Stimulated activated CD4-positive, alpha-beta T cell treated with anti-CD3 and anti-CD28 coated beads, Interleukin-2, amount 100 ng/mL, for 24 hours (primary cell): ENCODE measurements around the gene DLGAP1.
"Not testable (repeated sequence)": the region's sequence is repeated elsewhere in the genome, so short reads cannot be mapped to it uniquely, and the experiment has no call there.

ENCODE experiments used
- DNase-seq, 2 donors: peaks; one replicate each; pipeline ENCODE4 v3.0.0-alpha.2; 2020

Gene DLGAP1

DNA sequence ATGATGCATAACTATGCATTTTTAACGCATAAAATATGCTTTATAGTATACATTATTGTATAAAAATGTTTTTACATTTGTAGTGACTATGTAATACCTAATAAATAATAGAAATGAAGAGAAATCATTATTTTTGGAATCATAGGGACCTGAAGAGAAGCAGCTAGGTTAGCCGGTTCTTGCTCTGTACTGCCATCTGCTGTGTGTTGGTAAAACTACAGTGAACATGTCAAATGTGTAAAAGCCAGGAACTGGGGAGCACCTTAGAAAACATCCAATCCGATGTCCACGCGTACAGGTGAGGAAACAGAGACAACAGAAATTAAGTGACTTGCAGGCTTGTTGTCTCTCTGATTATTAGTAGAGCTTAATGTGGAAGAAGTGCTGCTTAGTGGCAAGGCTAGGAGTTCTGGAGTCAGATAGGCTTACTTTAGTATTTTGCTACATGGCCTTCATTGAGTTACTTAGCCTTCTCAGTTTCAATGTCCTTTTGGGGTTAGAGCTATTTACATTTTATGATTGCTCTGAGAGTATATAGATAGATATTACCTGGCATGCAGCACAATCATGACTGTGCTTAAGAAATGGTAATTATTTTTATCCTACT, 386.5 kb downstream of the DLGAP1 start:
- peak; percentile 15 to 41 for DNase-seq

DNA sequence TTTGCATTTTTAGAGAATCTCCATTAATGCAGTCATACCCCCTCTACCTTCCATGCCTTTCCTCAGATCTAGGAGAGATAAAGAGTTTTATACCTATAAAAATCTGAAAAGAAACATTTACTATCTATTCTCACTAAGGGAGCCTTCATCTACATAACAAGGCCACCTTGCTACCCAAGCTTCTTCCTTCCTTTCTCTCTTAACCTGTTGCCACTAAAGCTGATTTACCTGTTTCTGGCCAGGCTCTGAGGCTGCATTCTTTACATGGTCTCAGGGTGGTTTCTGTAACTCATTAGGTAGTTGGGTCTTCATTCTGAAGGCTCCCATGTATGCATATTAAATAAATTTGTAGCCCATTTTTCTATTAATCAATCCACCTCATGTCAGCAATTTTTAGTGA, 391.6 kb downstream of the DLGAP1 start:
- DNase-seq, result no peak

DNA sequence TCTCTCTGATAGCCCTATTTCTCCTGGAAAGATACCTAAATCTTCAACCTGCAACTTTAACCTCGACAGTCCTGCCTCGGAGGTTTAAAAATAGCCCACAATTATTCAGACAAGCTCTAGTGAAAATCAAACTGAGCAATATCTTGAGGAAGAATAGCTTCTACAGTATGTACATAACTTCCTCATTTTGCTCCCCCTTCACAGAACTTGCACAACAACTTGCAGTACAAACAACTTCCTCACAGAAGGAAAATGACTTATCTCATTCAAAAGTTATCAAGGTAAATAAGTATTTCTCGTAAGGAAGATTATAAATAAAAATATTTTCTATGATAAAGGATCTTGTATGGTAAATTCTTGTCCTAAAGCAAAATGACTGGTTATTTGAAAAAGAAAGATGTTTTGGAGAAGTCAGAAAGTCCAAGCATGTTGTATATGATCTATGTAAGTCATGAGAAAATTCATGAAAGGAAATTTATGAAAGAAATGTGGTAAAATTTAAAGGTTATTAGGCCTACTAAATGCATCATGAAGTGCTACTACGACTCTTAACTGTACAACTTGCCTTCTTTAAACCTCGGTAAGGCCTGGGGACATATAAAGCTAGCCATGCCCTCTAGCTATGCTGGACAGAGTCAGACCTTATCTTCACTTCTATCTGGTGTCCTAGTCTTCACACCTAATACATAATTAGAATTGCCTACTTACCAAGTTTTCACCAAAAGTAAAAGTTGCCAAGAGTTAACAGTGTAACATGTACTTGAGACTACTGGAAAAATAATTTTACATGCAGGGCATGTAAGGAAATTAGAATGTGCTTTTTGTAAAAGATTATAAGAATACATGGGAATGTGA, 394.5 kb downstream of the DLGAP1 start:
- no peak for DNase-seq

DNA sequence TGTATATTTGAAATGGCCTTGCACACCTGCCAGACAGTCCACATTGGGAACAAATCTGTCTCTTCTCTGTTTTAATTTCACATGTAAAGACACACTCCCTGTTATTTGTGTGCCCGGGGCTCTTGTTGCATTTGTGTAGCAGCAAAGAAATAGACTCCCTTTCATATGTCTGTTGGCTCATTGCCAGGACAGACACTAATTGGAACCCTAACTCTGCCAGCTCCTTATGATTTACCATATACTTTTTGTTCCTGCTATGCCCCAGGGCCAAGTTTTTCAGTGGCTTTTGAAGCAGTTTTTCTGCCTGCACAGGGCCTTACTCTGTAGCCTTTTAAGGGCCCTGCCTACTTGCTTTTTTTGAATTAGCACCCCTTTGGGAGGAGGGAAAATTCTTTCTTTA, 396.9 kb downstream of the DLGAP1 start:
- DNase-seq, result no peak

DNA sequence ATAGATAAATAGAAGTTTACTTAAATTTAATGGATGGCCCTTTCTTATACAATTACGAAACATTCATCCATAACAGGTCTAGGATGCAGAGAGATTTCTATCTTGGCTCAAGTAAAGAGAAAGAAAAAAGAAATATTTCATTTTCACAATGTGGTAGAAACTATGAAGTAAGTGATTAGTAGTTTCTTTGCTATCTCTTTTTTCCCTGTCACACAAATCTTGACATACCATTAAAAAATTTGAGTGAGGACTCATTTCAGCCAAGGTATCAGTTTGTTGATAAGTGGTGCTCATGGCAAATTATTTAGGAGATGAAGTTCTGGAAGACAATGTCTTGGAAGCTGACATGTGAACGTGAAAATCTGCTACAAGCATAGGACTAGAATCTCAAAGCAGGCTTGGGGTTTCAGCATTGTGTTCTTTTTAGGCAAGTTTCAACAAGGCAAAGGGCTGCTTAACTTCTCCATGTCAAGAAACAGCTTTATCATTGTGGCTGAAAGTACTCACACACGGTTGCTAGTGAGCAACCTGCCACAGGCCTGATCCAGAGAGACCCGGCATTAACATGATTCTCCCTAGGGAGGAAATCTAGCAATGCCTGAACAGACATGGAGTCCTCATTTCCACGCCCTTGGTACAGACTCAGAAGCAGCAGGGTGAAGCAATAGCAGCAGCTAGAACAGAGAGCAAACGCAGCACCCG, 414.6 kb downstream of the DLGAP1 start:
- no peak for DNase-seq

DNA sequence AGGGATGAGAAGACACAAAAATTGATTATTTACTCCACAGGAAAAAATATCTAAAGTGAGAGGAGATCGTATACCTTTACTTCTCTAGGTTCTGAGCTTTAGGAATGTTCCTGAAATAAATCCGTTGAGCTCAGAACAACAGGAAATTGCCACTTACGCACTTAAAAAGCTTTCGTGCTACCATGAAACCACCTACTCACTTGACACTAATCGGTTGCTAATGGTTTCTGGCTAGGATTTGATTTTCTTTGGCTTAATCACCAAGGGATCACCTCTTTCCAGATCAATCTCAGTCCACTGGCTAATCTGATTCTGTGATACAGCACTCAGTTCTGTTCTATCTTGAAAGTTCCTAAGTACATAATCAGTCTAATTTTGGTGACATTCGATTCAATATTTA, 419.6 kb downstream of the DLGAP1 start:
- no peak for DNase-seq

DNA sequence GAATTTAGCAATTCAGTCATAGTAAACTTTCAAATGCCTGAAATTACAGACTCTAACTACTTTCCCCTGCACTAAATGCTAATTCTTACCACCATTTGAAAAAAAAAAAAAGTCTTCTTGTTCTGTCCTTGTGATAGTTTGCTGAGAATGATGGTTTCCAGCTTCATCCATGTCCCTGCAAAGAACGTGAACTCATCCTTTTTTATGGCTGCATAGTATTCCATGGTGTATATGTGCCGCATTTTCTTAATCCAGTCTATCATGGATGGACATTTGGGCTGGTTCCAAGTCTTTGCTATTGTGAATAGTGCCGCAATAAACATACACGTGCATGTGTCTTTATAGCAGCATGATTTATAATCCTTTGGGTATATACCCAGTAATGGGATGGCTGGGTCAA, 420.3 kb downstream of the DLGAP1 start:
- DNase-seq, result not testable (repeated sequence)

DNA sequence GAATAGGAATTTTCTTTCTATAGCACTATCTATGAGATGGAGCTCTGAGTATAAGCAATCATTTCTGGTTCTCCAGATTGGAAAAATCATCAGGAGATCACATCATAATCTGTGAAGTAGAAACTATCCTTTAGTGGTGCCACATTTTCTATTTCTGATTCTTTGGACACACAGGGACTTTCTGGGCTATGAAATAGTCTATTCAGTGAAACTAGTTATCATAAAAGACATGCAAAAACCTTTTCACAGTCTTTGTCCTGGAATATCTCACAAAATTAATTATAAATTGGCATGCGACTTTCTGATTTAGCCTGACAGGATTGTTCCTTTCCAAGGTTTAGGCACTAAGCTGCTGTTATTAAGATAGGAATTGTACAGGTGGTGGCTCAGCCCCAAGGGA, 428.6 kb downstream of the DLGAP1 start:
- DNase-seq, result no peak

DNA sequence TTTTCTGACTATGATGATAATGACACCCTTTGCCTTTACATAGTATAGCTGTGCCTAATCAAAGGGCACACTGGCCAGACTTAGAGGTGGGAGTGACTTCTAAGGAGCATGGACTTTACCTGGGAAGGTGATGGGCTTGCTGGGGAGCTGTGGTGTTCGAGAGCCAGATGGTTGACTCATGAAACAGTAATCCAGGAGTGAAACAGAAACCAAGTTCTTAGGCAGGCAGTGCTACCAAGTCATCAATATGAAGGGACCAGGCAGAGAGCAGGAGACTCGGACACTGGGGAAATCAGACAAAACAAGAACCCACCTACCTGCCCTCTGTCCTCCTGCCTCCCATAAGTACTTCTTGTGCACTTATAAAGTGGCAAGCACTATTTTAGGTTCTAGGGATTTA, 430.4 kb downstream of the DLGAP1 start:
- DNase-seq, result no peak

DNA sequence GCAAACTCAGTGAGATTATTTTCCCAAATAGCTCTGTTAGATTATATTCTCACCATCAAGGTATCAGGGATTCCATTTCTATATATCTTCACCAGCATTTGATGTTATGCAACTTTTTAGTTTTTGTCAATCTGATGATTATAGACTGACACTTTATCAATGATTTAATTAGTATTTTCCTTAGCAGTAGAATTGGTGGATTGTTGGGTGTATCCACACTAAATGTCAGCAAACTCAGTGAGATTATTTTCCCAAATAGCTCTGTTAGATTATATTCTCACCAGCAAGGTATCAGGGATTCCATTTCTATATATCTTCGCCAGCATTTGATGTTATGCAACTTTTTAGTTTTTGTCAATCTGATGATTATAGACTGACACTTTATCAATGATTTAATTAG, 432.4 kb downstream of the DLGAP1 start:
- not testable (repeated sequence) for DNase-seq

DNA sequence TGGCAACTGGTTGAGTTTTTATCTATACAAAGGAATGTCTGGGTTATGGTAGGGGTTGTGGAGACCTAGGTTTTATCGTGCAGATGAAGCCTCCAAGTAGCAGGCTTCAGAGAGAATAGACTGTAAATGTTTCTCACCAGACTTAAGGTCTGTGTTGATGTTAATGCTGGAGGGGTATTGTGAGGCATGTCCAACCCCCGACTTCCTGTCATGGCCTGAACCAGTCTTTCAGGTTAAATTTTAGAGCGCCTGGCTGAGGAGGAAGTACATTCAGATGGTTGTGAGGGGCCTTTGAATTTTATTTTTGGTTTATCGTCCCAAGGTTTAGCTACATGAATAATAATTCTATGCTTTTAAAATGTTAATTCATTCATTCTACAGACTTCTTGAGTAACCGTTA, 435.1 kb downstream of the DLGAP1 start:
- DNase-seq, result no peak

DNA sequence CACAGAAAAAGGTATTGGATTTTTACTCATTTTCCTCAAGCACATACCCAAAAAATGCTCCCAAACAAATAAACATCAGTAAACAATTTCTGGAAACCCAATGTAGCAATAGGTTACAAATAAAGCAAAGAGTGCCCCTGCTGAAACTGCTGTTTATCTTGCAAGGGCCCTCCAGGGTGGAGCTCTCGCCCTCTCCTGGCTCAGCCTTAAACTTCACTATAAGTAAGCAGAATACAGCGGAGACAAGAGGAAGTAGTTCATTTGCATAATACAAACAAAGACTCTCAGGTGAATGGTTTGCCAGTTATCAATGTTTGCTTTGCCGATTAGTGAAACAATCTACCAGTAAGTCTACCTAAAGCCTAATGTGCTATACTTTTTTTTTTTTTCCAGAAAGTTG, 437.6 kb downstream of the DLGAP1 start:
- DNase-seq, result no peak

DNA sequence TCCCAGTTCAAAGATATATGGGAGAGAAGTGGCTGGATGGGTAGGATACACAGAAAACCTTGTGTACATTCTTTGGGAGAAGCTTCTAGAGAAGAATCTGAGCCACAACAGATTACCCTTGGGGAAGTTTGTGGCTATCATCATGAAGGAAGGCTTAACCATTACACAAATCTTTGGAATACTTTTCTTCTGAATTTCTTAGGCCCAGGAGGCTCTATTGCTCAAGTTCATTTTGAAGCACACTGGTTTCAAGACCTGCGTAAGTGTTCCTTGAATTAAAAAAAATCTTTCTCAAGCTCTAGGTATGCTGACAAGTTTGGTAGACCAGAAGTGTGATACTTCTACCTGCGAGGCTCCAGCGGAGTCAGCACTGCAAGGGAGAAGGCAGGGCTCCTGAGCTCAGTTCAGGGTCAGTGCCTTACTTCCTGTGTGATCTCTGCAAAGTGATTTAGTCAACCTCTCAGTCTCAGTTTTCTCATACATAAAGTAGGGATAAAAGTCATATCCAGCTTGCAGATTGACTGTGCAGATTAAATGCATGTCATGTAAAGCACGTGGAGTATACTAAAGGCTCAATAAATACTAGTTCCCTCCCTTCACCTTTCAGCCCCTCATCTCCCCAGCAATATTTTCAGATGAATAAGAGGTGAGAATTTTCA, 438.6 kb downstream of the DLGAP1 start:
- DNase-seq, result no peak

DNA sequence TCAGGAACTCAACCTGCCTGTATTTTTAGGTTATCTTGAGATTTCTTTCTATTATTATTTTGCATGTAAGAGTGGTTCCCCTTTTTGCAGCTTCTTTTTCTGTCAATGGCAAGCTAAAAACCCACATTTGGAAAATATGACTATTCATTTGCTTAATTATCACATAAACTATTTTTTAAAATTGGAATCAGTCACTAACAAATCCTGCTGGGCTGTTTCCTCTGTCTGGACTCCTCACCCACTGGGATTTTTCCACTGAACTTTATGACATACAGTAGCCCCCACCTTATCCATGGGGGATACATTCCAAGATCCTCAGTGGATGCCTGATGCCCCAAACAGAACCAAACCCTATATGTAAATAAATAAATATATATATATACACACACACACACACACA, 447.3 kb downstream of the DLGAP1 start:
- DNase-seq, result no peak

DNA sequence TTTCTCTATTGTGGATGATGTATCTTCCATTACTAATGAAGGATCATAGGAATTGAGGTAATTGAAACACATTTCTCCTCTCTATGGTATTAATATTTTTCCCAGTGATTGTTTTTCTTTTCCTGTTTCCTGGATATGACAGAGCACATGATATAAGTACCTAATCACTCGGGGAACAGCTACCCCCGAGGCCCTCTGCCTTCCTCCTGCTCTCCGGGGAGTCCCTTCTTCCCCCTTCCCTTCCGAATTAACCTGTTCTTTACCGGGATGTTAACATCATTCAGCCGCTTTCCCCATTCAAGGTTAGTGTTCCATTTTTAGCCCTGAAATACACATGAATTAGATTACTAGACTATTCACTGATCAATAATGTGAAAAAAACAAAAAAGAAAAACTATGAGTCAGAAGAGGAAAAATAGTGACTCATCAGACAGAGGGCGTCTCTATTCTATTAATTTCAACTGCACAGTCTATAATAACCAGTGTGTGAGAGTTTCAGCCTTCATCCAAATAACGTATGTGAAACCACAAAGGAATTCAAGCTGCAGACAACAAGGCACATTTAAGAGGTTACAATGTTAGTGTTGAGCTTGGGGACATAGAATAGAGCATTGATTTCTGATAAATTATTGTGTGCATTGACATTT, 450.8 kb downstream of the DLGAP1 start:
- DNase-seq, result no peak

DNA sequence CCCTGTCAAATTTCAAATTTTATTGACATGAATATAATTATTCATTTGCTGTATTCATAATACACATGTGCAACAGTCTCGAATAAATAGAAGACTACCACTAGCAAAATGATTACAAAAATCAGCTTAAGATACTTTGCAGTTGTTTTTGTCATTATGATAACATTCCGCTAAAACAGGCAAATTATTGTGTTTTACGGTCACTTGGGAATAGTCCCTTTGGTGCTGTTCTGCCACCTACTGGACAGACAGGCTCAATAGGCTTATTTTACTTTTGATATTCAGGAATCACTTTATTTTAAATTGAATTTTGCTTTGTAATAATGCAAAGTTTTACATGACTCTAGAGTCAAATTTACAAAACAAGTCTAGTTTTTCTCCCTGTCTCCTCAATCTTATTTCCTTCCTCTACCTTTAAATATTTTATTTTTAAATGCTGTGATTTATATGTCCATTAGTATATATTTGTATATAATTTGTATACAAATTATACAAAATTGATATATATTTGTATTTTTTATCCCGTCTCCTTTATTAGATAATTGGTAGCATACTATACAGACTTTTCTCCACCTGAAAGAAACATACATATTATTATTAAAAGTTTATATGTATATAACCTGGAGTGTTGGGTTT, 456.3 kb downstream of the DLGAP1 start:
- peak in 1 of 2 donors; percentile 6 for DNase-seq

DNA sequence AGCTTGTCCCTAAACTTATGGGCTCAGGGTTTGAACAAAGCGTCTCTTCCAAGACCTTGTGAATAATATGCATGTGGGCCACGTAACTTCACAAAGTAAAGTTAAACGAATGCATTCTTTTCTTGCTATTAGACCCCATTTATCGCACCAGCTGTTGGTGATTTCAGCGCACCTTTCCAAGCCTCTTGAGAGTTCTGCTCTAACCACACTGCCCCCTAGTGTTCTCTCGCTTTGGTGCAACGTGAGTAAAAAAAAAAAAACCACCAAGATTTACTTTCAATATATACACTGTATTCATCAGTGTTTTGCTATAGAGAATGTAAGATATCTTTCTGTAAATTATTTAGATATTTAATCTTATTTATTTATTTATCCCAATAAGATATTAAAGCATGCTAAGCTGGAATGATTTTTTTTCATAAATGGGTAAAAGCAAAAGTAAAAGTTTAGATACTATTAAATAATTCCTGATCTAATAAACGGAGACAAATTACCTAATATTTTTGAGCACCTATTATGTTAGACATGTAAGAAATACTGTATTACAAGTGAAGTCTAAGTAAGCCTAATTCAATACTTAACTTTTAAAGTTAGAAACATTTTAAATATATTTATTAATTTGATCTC, 459.5 kb downstream of the DLGAP1 start:
- peak; percentile 57 to 63 for DNase-seq

DNA sequence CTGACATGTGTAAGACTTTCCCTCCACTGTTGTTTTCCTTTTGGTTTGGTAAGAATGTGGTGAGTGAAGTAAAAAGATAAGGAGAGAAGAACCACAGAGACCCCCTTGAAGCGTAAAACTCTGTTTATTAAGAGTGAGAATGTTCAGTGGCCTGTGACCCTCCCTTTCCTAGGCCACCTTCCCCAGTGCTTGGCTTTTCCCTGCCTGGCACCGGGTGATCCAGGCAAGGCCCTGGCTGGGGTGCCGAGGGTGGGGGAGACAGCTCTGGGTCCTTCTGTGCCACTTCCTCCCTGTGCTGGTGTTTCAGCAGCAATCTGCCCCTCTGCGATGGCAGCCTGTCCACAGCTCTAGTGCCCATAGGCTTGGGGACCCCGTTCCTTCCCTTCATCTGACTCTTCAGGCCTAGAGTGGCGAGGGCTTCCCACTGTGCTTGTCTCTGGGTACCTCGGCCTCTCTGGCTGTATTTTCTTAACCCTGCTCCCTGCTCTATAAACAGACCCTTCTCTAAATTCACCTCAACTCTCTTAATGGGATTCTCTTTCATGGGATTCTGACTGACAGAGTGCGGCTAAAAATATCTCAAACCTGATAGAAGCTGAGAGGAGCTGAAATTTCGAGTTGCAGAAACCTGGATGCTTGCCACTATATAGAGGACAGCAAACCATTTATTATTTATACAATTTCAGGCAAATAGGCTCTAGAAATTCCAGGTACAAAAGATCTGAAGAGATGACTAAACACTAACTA, 461.0 kb downstream of the DLGAP1 start:
- no peak for DNase-seq

DNA sequence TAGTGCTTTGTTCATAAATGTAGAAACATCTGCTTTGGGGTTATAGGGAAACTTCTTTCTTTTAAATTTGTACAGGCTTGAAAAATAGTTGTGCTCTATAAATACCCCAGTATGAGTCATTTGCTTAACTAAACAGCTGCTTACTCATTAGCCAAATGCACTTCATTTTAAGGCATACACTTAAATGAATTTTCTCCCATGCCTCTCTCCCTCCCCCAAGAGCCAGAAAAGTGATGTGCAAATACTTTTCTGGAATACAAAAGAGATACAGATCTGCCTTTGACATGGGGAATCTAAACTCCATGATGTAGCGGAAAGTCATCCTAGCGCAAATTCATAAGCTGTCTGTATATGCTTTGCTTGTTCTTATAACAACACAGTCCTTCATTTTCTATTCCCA, 469.4 kb downstream of the DLGAP1 start:
- DNase-seq, result no peak

DNA sequence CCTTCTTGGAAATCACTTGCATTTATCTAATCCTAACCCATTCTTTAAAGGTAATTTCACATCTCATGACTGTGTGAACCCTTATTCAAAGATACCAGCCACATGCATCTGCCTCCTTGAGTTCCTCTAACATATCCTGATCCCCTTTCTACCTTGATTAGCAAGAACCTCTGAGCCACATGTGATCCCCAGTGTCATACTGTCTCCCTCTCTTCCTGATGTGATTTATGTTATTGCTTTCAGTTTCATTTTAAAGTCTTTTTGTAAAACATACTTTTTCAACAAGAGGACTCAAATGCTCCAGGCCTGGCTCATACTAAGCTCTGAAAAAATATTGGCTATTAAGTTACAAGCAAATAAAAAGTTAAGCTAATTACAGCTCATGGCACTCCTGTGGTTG, 470.1 kb downstream of the DLGAP1 start:
- DNase-seq, result no peak

DNA sequence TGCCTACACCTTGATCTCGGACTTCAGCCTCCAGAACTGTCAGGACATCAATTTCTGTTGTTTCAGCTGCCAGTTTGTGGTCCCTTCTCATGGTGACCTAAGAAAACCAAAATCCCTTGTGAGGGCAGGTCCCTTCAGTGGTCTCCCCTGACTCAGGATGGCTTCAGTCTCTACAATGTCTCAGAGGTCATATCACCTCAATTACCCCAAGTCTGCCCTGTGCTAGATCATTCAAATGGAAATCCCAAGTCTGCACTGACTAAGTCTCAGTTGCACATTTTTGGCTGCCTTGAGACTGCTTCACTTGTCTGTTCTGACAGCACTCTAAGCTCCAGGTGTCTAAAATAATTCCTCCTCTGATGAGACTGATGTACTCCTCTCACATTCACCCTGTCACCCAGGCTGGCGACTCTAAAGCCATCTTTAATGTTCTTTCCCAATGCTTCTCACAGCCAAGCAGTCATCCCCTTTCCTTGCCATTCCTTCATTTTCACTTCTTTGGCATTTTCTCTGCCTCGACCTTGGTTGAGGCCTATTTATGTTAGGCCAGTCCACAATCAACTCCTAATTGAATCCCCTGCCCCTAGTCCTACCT, 470.8 kb downstream of the DLGAP1 start:
- DNase-seq, result no peak
